Neural cell (in vitro differentiated cells): ENCODE results near the gene MRPL37.

Experiments
- EP300 ChIP-seq: fragments of 450-650 bp; conservative IDR thresholded peaks from 2 replicates; pipeline ENCODE4 v1.6.1; 2014; ENCODE audit warnings: antibody characterized with exemption, mild to moderate bottlenecking, moderate library complexity; ENCODE audit not compliant: poor library complexity, severe bottlenecking
- EZH2 ChIP-seq: fragments of 200-600, 300-800 bp; shearing (Covaris generic), sonication (generic); IDR thresholded peaks from 2 replicates; pipeline ENCODE4 v1.6.1; 2014; ENCODE audit warnings: antibody characterized with exemption, low read length, borderline replicate concordance, mild to moderate bottlenecking; ENCODE audit not compliant: insufficient read depth, poor library complexity, severe bottlenecking
- MXI1 ChIP-seq: fragments of 450-650 bp; conservative IDR thresholded peaks from 2 replicates; pipeline ENCODE4 v1.6.1; 2014; ENCODE audit warnings: antibody characterized with exemption, mild to moderate bottlenecking; ENCODE audit not compliant: poor library complexity, severe bottlenecking
- POLR2AphosphoS5 ChIP-seq: IDR thresholded peaks from 2 replicates; pipeline ENCODE4 v1.6.1; 2012
- SMC3 ChIP-seq: fragments of 450-650 bp; conservative IDR thresholded peaks from 2 replicates; pipeline ENCODE4 v1.6.1; 2014; ENCODE audit warnings: antibody characterized with exemption, mild to moderate bottlenecking, moderate library complexity; ENCODE audit not compliant: poor library complexity
- TAF1 ChIP-seq: IDR thresholded peaks from 2 replicates; pipeline ENCODE4 v1.6.1; 2012; ENCODE audit warnings: low read depth
- TF ChIP-seq, protein P1 (sequence below): fragments of 450-650 bp; IDR thresholded peaks from 2 replicates; pipeline ENCODE4 v1.5.1; 2014; ENCODE audit warnings: antibody characterized with exemption, mild to moderate bottlenecking, moderate library complexity; ENCODE audit not compliant: poor library complexity, severe bottlenecking

DNA sequence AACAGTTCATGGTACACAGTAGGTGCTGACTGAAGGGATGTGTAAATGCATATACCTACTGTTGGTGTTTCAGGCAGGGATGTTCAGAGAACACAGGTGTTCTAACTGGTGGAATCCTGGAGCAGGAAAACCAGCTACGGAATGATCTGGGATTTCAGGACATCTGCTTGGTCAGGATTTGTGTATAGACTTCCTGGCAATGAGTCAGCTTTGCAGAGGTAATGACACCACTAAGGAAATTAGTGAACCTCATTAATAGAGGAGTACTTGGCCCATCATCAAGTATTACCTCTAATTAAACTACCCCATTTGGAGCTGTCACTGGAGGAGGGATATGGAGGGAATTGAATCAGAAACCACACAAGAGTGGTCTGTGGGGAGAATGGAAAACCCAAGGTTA is 7.3 kb downstream of the MRPL37 start:
- TF ChIP-seq, protein P1, sequence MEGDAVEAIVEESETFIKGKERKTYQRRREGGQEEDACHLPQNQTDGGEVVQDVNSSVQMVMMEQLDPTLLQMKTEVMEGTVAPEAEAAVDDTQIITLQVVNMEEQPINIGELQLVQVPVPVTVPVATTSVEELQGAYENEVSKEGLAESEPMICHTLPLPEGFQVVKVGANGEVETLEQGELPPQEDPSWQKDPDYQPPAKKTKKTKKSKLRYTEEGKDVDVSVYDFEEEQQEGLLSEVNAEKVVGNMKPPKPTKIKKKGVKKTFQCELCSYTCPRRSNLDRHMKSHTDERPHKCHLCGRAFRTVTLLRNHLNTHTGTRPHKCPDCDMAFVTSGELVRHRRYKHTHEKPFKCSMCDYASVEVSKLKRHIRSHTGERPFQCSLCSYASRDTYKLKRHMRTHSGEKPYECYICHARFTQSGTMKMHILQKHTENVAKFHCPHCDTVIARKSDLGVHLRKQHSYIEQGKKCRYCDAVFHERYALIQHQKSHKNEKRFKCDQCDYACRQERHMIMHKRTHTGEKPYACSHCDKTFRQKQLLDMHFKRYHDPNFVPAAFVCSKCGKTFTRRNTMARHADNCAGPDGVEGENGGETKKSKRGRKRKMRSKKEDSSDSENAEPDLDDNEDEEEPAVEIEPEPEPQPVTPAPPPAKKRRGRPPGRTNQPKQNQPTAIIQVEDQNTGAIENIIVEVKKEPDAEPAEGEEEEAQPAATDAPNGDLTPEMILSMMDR = no peak
- TF ChIP-seq EZH2 = no peak
- no peak for TF ChIP-seq POLR2AphosphoS5
- TF ChIP-seq EP300 = no peak
- no peak for TF ChIP-seq MXI1
- TF ChIP-seq TAF1 = no peak
- no peak for TF ChIP-seq SMC3
